HG03575 (cell line): ENCODE results near the gene IFITM10.
"Not testable (repeated sequence)": the region's sequence is repeated elsewhere in the genome, so short reads cannot be mapped to it uniquely, and the experiment has no call there.

Experiments
- ATAC-seq: cut with Tn5 transposase; IDR thresholded peaks from one replicate; pipeline ENCODE4 v1.9.1; 2021; ENCODE audit not compliant: unreplicated experiment, insufficient number of reproducible peaks, low FRiP score; ENCODE audit errors: extremely low read depth

The IFITM10 gene

DNA sequence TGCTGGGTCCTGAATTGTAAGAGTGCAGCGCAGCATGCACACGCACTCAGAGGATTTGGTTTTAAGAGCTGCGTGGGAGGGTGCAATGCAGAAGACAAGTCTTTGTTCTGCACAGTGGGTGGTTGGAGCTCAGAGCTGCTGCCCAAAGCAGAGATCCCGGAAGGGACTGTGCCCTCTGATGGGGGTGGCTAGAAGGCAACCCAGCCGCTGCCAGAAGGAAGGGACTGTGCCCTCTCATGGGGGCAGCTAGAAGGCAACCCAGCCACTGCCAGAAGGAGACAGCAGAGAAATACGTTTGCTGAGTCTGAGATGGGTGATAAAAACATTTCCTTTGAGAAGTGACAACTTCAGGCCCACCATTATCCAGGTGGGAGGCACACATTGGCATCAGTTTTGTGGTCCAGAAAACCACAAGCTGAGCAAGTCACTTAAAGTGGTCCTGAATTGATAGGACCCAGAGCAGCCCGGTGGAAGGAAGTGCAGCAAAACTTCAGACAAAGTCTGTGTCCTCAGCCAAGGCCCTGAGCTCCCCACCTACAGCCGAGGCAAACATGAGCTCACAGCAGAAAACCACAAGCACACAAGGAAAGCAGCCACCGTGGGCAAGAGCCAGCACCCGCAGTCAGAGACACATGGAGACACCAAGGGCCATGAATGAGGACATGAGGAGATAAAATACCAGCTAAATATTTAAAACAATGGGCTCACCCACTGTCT, 49.1 kb downstream of the IFITM10 start:
- ATAC-seq, result no peak

GRCh38 chr11:1699771-1700170, 50.6 kb downstream of the IFITM10 start:
- ATAC-seq, result no peak

DNA sequence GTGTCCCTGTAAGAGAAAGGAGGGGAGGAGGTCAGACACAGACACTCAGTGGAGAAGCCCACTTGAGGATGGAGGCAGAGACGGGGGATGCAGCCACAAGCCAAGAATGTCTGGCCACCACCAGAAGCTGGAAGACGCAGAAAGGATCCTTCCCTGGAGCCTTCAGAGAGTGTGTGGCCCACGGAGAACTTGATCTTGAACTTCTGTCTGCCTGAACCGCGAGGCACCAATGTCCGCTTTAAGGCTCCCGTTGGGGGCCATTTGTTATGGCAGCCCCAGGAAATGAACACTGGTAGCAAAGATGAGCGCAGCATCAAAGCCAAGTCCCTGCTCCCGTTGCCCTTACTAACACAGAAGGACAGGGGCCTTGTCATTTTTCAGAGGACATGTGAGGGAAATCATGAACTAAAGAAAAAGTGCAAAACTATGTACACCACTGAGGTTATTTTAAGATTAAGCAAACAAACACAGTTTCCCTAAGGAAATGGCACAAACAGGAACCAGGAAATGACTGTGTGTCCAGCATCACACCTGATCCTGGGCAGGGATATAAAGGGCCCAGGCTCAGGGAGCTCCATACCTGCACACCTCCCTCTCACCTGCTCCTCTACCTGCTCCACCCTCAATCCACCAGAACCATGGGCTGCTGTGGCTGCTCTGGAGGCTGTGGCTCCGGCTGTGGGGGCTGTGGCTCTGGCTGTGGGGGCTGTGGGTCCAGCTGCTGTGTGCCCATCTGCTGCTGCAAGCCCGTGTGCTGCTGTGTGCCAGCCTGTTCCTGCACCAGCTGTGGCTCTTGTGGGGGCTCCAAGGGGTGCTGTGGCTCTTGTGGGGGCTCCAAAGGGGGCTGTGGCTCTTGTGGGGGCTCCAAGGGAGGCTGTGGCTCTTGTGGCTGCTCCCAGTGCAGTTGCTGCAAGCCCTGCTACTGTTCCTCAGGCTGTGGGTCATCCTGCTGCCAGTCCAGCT, 53.5 kb downstream of the IFITM10 start, which contains the start of gene KRTAP5-6:
TSS of gene KRTAP5-6 (plus strand) at position 588 of the 963 bp plus-strand sequence. CDS start at position 639, 51 bp downstream.
- ATAC-seq, result no peak

GRCh38 chr11:1695548-1696108, 54.8 kb downstream of the IFITM10 start:
- ATAC-seq, result no peak

- ATAC-seq, result no peak
Measured at GRCh38 chr11:1694846-1695547, 55.4 kb downstream of the IFITM10 start.

- no peak for ATAC-seq
Measured at GRCh38 chr11:1694064-1694845, 56.1 kb downstream of the IFITM10 start.

- no peak for ATAC-seq
Measured at GRCh38 chr11:1693327-1694063, 56.9 kb downstream of the IFITM10 start.

GRCh38 chr11:1692708-1693326, 57.6 kb downstream of the IFITM10 start:
- ATAC-seq, result no peak

DNA sequence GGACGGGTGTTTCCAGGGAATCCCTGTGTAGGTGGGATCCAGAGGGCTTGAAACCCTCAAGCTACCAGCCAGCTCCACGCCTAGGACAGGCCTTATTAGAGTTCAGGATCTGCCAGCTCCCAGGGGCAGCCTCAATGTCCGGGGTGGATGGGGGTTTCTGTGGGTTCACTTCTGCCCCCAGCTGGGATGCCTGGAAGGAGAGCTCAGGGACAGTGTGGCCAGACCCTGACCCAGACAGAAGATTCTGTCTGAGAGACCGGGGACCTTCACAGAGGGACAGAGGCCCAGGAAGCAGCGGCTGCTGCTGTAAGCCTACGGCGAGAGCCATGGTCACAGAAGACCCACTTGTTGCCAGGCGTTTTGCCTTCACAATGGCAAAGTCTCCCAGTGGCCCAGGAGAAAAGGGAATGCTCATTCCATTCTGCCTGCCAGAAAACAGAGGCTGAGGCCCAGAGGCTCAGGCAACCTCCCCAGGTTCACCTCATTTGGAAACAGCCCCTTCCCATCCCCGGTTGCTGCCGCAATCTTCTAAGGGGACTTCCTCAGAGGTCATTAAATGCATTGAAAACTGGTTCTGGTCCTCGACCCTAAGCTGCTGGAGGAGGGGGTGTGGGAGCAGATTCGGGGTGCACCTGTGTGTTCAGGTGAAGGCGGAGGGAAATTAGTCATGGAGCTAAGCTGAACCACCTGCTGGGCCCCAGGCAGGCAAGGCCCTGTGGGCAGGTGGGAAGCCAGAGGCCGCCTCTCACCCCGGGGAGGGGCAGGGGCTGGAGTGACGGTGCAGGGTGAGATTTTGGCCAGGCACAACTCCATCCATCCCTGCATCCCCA, 58.3 kb downstream of the IFITM10 start:
- no peak for ATAC-seq

DNA sequence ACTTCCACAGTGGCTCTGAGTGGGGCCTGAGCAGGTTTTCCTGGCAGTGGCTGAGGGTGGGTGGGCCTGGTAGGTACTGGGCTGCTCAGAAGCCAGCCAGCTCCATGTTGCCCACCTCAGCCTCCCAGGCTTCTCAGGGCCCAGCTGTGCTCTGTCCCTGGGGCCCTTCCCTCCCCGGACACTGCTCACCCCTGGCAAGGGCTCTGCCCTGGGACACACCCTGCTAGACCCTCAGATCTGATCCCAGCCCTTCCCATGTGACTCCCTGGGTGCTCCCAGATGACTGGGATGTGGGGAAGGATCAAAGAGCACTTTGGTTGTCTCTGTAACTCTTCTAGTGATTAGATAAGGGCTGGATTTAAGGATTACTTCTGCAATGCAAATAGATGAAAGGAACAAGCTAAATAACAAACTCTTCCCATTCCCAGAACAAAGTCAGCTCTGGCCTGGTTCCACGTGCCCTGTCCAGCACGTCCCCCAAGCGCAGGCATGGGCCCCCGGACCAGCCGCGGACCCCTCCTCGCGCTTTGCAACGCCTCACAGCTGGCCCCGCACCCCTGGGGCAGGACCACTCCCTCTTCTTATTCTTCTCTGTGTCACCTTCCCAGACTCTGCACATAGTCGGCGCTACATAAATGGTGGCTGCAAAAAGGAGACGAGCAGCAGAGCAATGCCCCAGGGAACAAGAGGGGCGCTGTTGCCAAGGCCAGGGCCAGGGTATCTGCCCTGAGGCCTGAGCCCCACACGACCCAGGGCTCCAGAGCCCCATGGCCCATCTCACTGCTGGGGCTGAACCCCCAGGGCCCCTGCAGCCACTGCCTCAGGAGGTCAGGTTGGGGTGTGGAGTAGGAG, 59.1 kb downstream of the IFITM10 start:
- ATAC-seq, result no peak

DNA sequence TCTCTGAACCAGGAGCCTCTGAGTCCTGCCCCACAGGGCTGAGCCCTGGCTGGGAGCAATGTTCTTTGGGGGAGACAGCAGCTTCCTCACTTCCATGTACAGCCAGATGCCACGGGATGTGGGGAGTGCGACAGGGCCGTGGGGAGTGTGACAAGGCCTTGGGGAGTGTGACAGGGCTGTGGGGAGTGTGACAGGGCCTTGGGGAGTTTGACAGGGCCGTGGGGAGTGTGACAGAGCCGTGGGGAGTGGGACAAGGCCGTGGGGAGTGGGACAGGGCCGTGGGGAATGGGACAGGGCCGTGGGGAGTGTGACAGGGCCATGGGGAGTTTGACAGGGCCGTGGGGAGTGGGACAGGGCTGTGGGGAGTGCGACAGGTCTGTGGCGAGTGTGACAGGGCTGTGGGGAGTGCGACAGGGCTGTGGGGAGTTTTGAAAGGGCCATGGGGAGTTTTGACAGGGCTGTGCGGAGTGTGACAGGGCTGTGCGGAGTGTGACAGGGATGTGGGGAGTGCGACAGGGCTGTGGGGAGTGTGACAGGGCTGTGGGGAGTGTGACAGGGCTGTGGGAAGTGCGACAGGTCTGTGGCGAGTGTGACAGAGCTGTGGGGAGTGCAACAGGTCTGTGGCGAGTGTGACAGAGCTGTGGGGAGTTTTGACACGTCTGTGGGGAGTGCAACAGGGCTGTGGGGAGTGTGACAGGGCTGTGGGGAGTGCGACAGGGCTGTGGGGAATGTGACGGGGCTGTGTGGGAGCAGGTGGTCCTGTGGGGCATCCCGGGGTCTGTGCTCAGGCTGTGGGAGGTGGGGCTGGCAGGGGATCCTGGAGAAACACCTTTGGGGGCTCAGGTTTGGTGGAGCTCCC, 60.0 kb downstream of the IFITM10 start:
- no peak for ATAC-seq

GRCh38 chr11:1689250-1690166, 60.9 kb downstream of the IFITM10 start:
- ATAC-seq, result not testable (repeated sequence)

GRCh38 chr11:1688336-1688947, 62.0 kb downstream of the IFITM10 start:
- not testable (repeated sequence) for ATAC-seq
